Adrenal gland (tissue), 12 donors: ENCODE measurements around the gene GRIA1. TPM values are rescaled to one million over a fixed set of nuclear protein-coding genes. Genes with fewer than 3 reads are reported as not detected.

ENCODE experiments used
- DNase-seq, 7 donors: peaks; one replicate each; pipeline ENCODE4 v3.0.0-alpha.2; 2019 to 2020
- H3K27ac ChIP-seq, 5 donors: fragments of 200-600 bp; sonication (generic) in 4 of 5; 1 replicate in 3 of 5; 2 replicates in 2 of 5; pipeline versions ENCODE4 v1.5.1 to v1.8.0; 2016 to 2020; ENCODE audit warnings: mild to moderate bottlenecking in 1 of 5
- H3K27me3 ChIP-seq: fragments of 200-600 bp; 2 replicates; pipeline ENCODE4 v1.8.0; 2021
- H3K36me3 ChIP-seq, 2 donors: fragments of 200-600 bp; replicated peaks in 1 of 2; 1 replicate in 1 of 2; 2 replicates in 1 of 2; pipeline versions ENCODE4 v1.5.1 to v1.8.0; 2018 to 2022
- H3K4me1 ChIP-seq, 2 donors: fragments of 200-600 bp; replicated peaks in 1 of 2; 1 replicate in 1 of 2; 2 replicates in 1 of 2; pipeline versions ENCODE4 v1.5.1 to v1.8.0; 2018 to 2021
- H3K4me3 ChIP-seq, 4 donors: fragments of 200-600 bp; sonication (generic) in 3 of 4; one replicate each; pipeline ENCODE4 v1.5.1; 2016 to 2018
- H3K9me3 ChIP-seq, 3 donors: fragments of 200-600 bp; sonication (generic) in 1 of 3; replicated peaks in 1 of 3; 1 replicate in 2 of 3; 2 replicates in 1 of 3; pipeline versions ENCODE4 v1.5.1 to v1.8.0; 2016 to 2021
- POLR2A ChIP-seq, 2 donors: fragments of 450-650 bp; IDR thresholded peaks; one replicate each; pipeline ENCODE4 v1.6.1; 2017; ENCODE audit warnings: antibody characterized with exemption in 2 of 2, mild to moderate bottlenecking in 2 of 2, moderate library complexity in 1 of 2
- WGBS, 4 donors: extraction: QIAGEN DNeasy Blood & Tissue Kit in 2 of 4; methylation state at CpG; one replicate each; pipeline versions ENCODE4 v1.1.5 to v1.1.7; 2013 to 2017; 5-methylcytosine and 5-hydroxymethylcytosine counted together
- intact Hi-C, 2 donors: fragments of 100-400 bp; cut with DNase I; formaldehyde crosslinking; loops; one replicate each; pipeline versions ENCODE4 v1.14.1 to v1.15.0; 2022 to 2023
- polyA plus RNA-seq, 3 donors: library from polyadenylated mRNA; stranded (reverse); fragments of 200-250 nt in 2 of 3; fragments of 350-450 nt in 1 of 3; fragmentation: Illumina TruSeq in 1 of 3; extraction: RNeasy Lipid Tissue Mini Kit (QIAGEN cat#74804) in 1 of 3; gene quantifications; one replicate each; pipeline ENCODE4 v1.2.3, GENCODE V29; 2013 to 2014
- total RNA-seq, 9 donors: library from RNA; depleted of rRNA in 4 of 9; stranded (reverse); fragments of >200 nt in 4 of 9; fragments of 120-200 nt in 1 of 9; fragmentation: NEBNext Ultra II Directional in 1 of 9; extraction: Animal tissue kit (Norgen Biotek cat#: 25700) in 1 of 9; gene quantifications; one replicate each; pipeline versions ENCODE4 v1.1.0 to v1.2.4, GENCODE V29; 2013 to 2023
- TF ChIP-seq, protein P1 (sequence below), 6 experiments: fragments of 450-650 bp in 4 of 6; fragments of 200-600 bp in 2 of 6; sonication (generic) in 1 of 6; IDR thresholded peaks; 1 replicate in 5 of 6; 2 replicates in 1 of 6; pipeline versions ENCODE4 v1.5.1 to v1.8.0; 2016 to 2021; ENCODE audit warnings: antibody characterized with exemption in 6 of 6, mild to moderate bottlenecking in 2 of 6, moderate library complexity in 1 of 6
- donor health status: healthy with polysubstance abuse.
- donor health status: Bipolar disorder and iron deficiency.
- donor health status: DM: yes; HTN: yes; CAD: no.
- donor health status: DM: no; HTN: no; CAD: no.
- donor health status: DM: no; HTN: no; CAD: no.
- donor health status: DM: yes; HTN: yes; CAD: no.

Gene GRIA1
- total and polyA plus RNA-seq, 12 donors = 0.12 to 2.3 (median 0.86) TPM

DNA sequence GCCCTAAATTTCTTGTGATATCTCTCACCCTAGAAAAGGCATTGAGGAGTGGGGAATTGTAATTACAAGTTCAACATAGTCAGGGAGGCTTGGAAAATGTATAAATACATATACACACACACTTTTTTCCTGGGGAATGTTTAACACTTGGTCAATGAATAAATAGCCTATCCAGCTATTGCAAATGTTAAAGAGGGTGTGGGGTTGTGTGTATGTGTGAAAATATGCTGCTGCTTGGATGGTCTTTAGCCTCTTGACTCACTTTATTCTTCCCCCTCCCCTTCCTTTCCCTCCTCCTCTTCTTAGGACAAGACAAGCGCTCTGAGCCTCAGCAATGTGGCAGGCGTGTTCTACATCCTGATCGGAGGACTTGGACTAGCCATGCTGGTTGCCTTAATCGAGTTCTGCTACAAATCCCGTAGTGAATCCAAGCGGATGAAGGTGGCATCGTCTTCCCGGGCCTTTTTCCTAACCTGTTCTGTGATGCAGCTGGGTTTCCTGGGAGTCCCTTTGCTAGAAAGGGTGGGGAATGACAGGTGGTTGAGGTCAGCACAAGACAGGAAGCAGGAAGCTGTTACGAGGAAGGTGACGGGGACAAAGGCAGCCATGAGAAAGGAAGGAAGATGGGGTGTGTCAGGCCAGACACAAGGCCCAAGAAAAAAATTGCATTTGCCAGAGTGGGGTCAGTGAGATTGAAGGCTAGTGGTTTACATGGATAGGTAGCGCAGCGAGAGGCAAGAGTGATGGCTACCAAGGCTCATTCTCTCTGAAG, 311.8 kb downstream of the GRIA1 start:
- no peaks in the 10 kb centered on the region for H3K36me3 ChIP-seq
- intact Hi-C loops = no loop called here
- H3K4me1 ChIP-seq = no peaks in the 10 kb centered on the region
- H3K27me3 ChIP-seq = no peaks in the 10 kb centered on the region
- H3K4me3 ChIP-seq = no peak overlapping the region
- no peak overlapping the region for H3K27ac ChIP-seq
- no peak for TF ChIP-seq POLR2A (IDR thresholded peaks at IDR 0.05)
- TF ChIP-seq, protein P1, sequence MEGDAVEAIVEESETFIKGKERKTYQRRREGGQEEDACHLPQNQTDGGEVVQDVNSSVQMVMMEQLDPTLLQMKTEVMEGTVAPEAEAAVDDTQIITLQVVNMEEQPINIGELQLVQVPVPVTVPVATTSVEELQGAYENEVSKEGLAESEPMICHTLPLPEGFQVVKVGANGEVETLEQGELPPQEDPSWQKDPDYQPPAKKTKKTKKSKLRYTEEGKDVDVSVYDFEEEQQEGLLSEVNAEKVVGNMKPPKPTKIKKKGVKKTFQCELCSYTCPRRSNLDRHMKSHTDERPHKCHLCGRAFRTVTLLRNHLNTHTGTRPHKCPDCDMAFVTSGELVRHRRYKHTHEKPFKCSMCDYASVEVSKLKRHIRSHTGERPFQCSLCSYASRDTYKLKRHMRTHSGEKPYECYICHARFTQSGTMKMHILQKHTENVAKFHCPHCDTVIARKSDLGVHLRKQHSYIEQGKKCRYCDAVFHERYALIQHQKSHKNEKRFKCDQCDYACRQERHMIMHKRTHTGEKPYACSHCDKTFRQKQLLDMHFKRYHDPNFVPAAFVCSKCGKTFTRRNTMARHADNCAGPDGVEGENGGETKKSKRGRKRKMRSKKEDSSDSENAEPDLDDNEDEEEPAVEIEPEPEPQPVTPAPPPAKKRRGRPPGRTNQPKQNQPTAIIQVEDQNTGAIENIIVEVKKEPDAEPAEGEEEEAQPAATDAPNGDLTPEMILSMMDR (IDR thresholded peaks at IDR 0.05) = no peak
- H3K9me3 ChIP-seq = no peaks in the 10 kb centered on the region
- WGBS, 4 donors = 80 to 92% (median 84%) methylated on average over 12 of the region's 12 CpGs
- DNase-seq = no peak

DNA sequence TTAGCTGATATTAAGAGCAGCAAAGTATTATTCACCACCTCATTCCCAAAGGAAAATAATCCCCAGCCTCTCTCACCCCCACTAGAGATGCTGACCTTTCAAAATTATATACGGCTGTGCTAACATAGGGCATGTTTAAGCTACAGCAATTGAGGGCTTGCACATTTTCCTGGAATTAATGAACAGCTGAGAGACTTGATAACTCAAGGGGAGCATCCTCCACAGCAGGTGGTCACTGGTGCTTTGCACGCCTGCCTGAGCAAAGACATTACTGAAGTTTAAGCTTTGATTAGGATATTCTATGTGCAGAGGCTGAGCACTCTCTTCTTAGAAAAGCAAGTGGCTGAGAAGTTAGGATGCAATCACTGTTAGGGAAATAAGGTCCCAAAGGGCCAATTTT, 317.3 kb downstream of the GRIA1 start:
- no peaks in the 10 kb centered on the region for H3K27me3 ChIP-seq
- intact Hi-C loops = no loop called here
- no peaks in the 10 kb centered on the region for H3K4me1 ChIP-seq
- whole genome bisulfite sequencing, 4 donors = 60 to 79% (median 69%) methylated on average over 2 of the region's 2 CpGs
- TF ChIP-seq, protein P1 (IDR thresholded peaks at IDR 0.05) = no peak
- no peak for TF ChIP-seq POLR2A (IDR thresholded peaks at IDR 0.05)
- H3K36me3 ChIP-seq = no peaks in the 10 kb centered on the region
- H3K4me3 ChIP-seq = no peak overlapping the region
- no peak for DNase-seq
- H3K27ac ChIP-seq = no peak overlapping the region
- no peaks in the 10 kb centered on the region for H3K9me3 ChIP-seq

DNA sequence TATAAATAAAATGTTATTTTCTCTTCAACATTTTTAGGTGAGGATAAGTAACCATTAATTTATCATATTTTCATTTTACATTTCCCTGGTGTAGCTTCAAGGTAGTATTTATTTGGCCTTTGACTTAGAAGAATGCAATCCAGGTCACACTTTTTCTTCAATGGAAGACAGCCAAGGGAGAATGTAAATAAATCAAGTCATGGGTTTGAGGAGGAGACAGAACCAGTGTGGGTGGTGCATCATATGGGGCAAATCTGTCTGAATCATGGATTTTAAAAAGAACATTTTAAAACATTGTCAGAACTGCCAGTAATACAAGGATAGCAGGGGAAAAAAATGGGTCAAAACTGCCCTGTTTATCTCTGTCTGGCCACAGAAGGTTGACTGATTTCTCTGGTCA, 318.7 kb downstream of the GRIA1 start:
- DNase-seq = no peak
- no peak for TF ChIP-seq POLR2A (IDR thresholded peaks at IDR 0.05)
- TF ChIP-seq, protein P1 (IDR thresholded peaks at IDR 0.05) = no peak
- H3K4me1 ChIP-seq = no peaks in the 10 kb centered on the region
- no peaks in the 10 kb centered on the region for H3K27me3 ChIP-seq
- intact Hi-C loops = no loop called here
- H3K36me3 ChIP-seq = no peaks in the 10 kb centered on the region
- H3K27ac ChIP-seq = no peak overlapping the region
- H3K4me3 ChIP-seq = no peak overlapping the region
- no peaks in the 10 kb centered on the region for H3K9me3 ChIP-seq

DNA sequence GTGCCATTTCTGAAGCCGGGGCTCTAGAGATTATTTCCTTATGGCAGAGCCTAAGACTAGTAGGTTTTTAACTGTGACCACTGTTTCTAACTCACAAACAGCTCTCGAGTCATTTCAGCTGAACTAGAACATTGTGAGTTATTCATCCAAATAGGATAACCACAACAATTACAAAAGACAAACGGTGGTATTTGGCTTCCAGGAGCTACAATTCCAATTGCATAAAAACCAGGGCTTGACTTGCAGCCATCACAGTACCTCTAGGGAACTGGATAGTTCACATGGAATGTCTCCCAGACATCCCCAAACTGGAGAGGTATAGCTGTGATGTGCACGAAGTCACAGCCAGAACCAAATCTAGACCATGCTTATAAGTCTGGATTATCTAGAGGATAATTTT, 323.4 kb downstream of the GRIA1 start:
- H3K4me3 ChIP-seq = no peak overlapping the region

More for the DNA sequence above, 323.4 kb downstream of the GRIA1 start:
- no peaks in the 10 kb centered on the region for H3K36me3 ChIP-seq
- no peak for TF ChIP-seq POLR2A (IDR thresholded peaks at IDR 0.05)
- TF ChIP-seq, protein P1 (IDR thresholded peaks at IDR 0.05) = no peak
- no peaks in the 10 kb centered on the region for H3K9me3 ChIP-seq
- WGBS, 4 donors = 76 to 84% (median 80%) methylated on average over 4 of the region's 4 CpGs
- intact Hi-C loops = no loop called here
- no peak overlapping the region for H3K27ac ChIP-seq
- H3K27me3 ChIP-seq = no peaks in the 10 kb centered on the region
- H3K4me1 ChIP-seq = no peaks in the 10 kb centered on the region
- no peak for DNase-seq
